Measurements from ENCODE around the gene MMP3. TPM values are rescaled to one million over a fixed set of nuclear protein-coding genes. Genes with fewer than 3 reads are reported as not detected.

Gene MMP3
- total and polyA plus RNA-seq, 9 of the 15 experiments (the other 6 are each of a cell fraction or from before 2014, with no cell fraction given), result not detected

GRCh38 chr11:102788334-102788995 is 54.9 kb downstream of the MMP3 start:
- TF ChIP-seq CHD7 (IDR thresholded peaks at IDR 0.05; ENCODE audit: low read depth, low read length) (no peak), KAT2B (IDR thresholded peaks at IDR 0.05; ENCODE audit: low read depth, low read length) (no peak)
- H3K4me2 ChIP-seq (ENCODE audit: insufficient read depth, low read length), result no peak overlapping the region
- no peak overlapping the region for H3K27ac ChIP-seq (ENCODE audit: extremely low read depth, low read depth, low read length)
- H4K20me1 ChIP-seq (replicated peaks; ENCODE audit: control insufficient read depth, insufficient read depth, low read length), result no peaks in the 10 kb centered on the region
- CTCF ChIA-PET (ENCODE audit: low intra/inter-chr PET ratio), result no interaction called here
- H3K79me2 ChIP-seq (ENCODE audit: control insufficient read depth, insufficient read depth, low read length), result no peaks in the 10 kb centered on the region
- DNase-seq (ENCODE audit: extremely low read depth in 1 of 4, low spot score in 3 of 4), result no peak
- H2AFZ ChIP-seq (ENCODE audit: low read depth, low read length), result no peak overlapping the region
- WGBS (ENCODE audit: insufficient coverage, low coverage, missing lambda C conversion rate), result 1% methylated on average over 8 of the region's 8 CpGs
- no peaks in the 10 kb centered on the region for H3K9me1 ChIP-seq (ENCODE audit: control insufficient read depth, insufficient read depth, low read length)
- H3K27me3 ChIP-seq (ENCODE audit: control insufficient read depth in 2 of 2, insufficient read depth in 2 of 2, low read length in 2 of 2), result no peaks in the 10 kb centered on the region
- in situ Hi-C loops (cut with MboI), result no loop called here
- intact Hi-C loops (cut with micrococcal nuclease), result no loop called here
- no peak for FAIRE-seq
- ATAC-seq, result no peak
- H3K9ac ChIP-seq (ENCODE audit: insufficient read depth in 1 of 2, low read depth in 2 of 2, low read length in 2 of 2), result no peak overlapping the region
- POLR2A ChIA-PET, result no interaction called here
- BruUV-seq (replicated peaks), result no TSS peak
- no peaks in the 10 kb centered on the region for H3K9me3 ChIP-seq (replicated peaks; ENCODE audit: control insufficient read depth, insufficient read depth, low read depth, low read length)
- H3K4me3 ChIP-seq, result no peak overlapping the region
- no peaks in the 10 kb centered on the region for H3K4me1 ChIP-seq (replicated peaks in 1 of 2; ENCODE audit: control insufficient read depth in 2 of 2, insufficient read depth in 2 of 2, low read length in 2 of 2)
- no peaks in the 10 kb centered on the region for H3K36me3 ChIP-seq (ENCODE audit: control insufficient read depth, insufficient read depth, low read length)
